ENCODE measurements around the gene DLG2. TPM values are rescaled to one million over a fixed set of nuclear protein-coding genes. Genes with fewer than 3 reads are reported as not detected.

Gene DLG2
- total and polyA plus RNA-seq, 2 of the 8 experiments (the other 6 are each of a cell fraction or from before 2014, with no cell fraction given), result 1.7 to 14.3 TPM

- H2BK20ac ChIP-seq (ENCODE audit: low read length), result no peak overlapping the region
- no peak overlapping the region for H3K27ac ChIP-seq (ENCODE audit: low read depth, low read length)
- no peaks in the 10 kb centered on the region for H4K20me1 ChIP-seq (replicated peaks in 1 of 2; ENCODE audit: control insufficient read depth in 1 of 2, insufficient read depth in 2 of 2, low read length in 2 of 2)
- no peak overlapping the region for H3K4ac ChIP-seq (replicated peaks; ENCODE audit: insufficient read length, low read depth, low read length)
- H3K4me2 ChIP-seq (ENCODE audit: insufficient read depth in 1 of 2, low read depth in 2 of 2, low read length in 2 of 2), result no peak overlapping the region
- DNase-seq (ENCODE audit: low read depth in 1 of 2, low spot score in 2 of 2) (no peak), FAIRE-seq (no peak)
- H3K79me2 ChIP-seq (ENCODE audit: control insufficient read depth in 1 of 2, insufficient read depth in 2 of 2, low read length in 2 of 2), result no peaks in the 10 kb centered on the region
- no peak overlapping the region for H4K5ac ChIP-seq (ENCODE audit: insufficient read length, low read depth, low read length)
- no peak overlapping the region for H3K23ac ChIP-seq (ENCODE audit: insufficient read length)
- H2BK5ac ChIP-seq (ENCODE audit: low read depth, low read length), result no peak overlapping the region
- no peaks in the 10 kb centered on the region for H3K36me3 ChIP-seq (ENCODE audit: control insufficient read depth in 2 of 4, insufficient read depth in 4 of 4, low read length in 3 of 4)
- no peak overlapping the region for H2BK15ac ChIP-seq (ENCODE audit: low read length)
- no peak overlapping the region for H3K4me3 ChIP-seq (ENCODE audit: extremely low read depth in 1 of 4, insufficient read depth in 2 of 4, low read depth in 3 of 4, low read length in 4 of 4)
- no peak overlapping the region for H3K18ac ChIP-seq (ENCODE audit: extremely low read depth, low read length)
- H3K27me3 ChIP-seq (replicated peaks in 1 of 4; ENCODE audit: control insufficient read depth in 3 of 4, extremely low read depth in 1 of 4, insufficient read depth in 3 of 4, low read length in 3 of 4), result no peaks in the 10 kb centered on the region
- H3K56ac ChIP-seq (replicated peaks; ENCODE audit: insufficient read length, low read depth, low read length), result no peak overlapping the region
- H3K4me1 ChIP-seq (replicated peaks in 1 of 4; ENCODE audit: control insufficient read depth in 3 of 4, insufficient read depth in 4 of 4, low read length in 3 of 4), result no peaks in the 10 kb centered on the region
- 82% methylated on average over 3 of the region's 3 CpGs; no CpG with 5 or more reads in 1 of the 2 experiments for WGBS, 2 experiments (ENCODE audit: extremely low coverage in 1 of 2, insufficient coverage in 1 of 2, insufficient read length in 1 of 2, insufficient replicate concordance in 2 of 2, low coverage in 1 of 2, low lambda C conversion rate in 2 of 2, missing lambda C conversion rate in 1 of 2)
- H3K23me2 ChIP-seq (ENCODE audit: low read depth, low read length), result no peaks in the 10 kb centered on the region
- no peak overlapping the region for H2BK120ac ChIP-seq (replicated peaks; ENCODE audit: low read depth, low read length)
- ChIA-PET POLR2A (ENCODE audit: partially characterized antibody) (no interaction called here), CTCF (ENCODE audit: partially characterized antibody) (interaction anchor here (0.7 to 0.8 kb wide), 2 partner anchors 15 to 563 kb away, joined by 3 read pairs; no protein-coding TSS in a partner anchor)
- no peak overlapping the region for H3K14ac ChIP-seq (ENCODE audit: insufficient read length)
- no peaks in the 10 kb centered on the region for H3K79me1 ChIP-seq (ENCODE audit: low read depth, low read length)
- H3K9me3 ChIP-seq (ENCODE audit: insufficient read depth in 2 of 2, low read depth in 1 of 2, low read length in 1 of 2), result no peaks in the 10 kb centered on the region
- H2AK5ac ChIP-seq (ENCODE audit: low read depth, low read length), result no peak overlapping the region
- H2BK12ac ChIP-seq (ENCODE audit: low read depth, low read length), result no peak overlapping the region
- H3K9ac ChIP-seq (replicated peaks in 1 of 4; ENCODE audit: extremely low read depth in 1 of 4, low read depth in 3 of 4, low read length in 3 of 4), result no peak overlapping the region
- H4K91ac ChIP-seq (replicated peaks; ENCODE audit: insufficient read length, low read length), result no peak overlapping the region
- H2AFZ ChIP-seq (ENCODE audit: low read length), result no peak overlapping the region
- no peak overlapping the region for H4K8ac ChIP-seq (ENCODE audit: extremely low read depth, insufficient read depth, low read length)
- TF ChIP-seq FOSL1 (IDR thresholded peaks at IDR 0.05; ENCODE audit: insufficient read depth, low read depth, low read length) (no peak), YY1 (IDR thresholded peaks at IDR 0.05; ENCODE audit: low read depth, low read length) (no peak), MAFK (IDR thresholded peaks at IDR 0.05; ENCODE audit: low read depth, low read length) (no peak), BACH1 (IDR thresholded peaks at IDR 0.05; ENCODE audit: low read length) (no peak), HDAC6 (IDR thresholded peaks at IDR 0.05; ENCODE audit: low read depth, low read length) (no peak), SP1 (IDR thresholded peaks at IDR 0.05; ENCODE audit: low read depth, low read length) (no peak), SUZ12 (IDR thresholded peaks at IDR 0.05; ENCODE audit: low read length) (no peak), JUND (IDR thresholded peaks at IDR 0.05; ENCODE audit: low read length) (no peak), SIX5 (IDR thresholded peaks at IDR 0.05; ENCODE audit: low read depth, low read length) (no peak), EP300 (IDR thresholded peaks at IDR 0.05; ENCODE audit: borderline replicate concordance in 1 of 2, low read depth in 2 of 2, low read length in 2 of 2) (no peak), ASH2L (IDR thresholded peaks at IDR 0.05; ENCODE audit: low read length) (no peak)
Observed at GRCh38 chr11:83813296-83813695, 1813.8 kb downstream of the DLG2 start.
